Measurements from ENCODE around the gene UCP3. TPM values are rescaled to one million over a fixed set of nuclear protein-coding genes. Genes with fewer than 3 reads are reported as not detected.
A peak's percentile ranks its signal among the peaks of the same experiment; 100 is the strongest.

Gene UCP3
- total RNA-seq, 1 donor from 2014 or later: 5.7 TPM

DNA sequence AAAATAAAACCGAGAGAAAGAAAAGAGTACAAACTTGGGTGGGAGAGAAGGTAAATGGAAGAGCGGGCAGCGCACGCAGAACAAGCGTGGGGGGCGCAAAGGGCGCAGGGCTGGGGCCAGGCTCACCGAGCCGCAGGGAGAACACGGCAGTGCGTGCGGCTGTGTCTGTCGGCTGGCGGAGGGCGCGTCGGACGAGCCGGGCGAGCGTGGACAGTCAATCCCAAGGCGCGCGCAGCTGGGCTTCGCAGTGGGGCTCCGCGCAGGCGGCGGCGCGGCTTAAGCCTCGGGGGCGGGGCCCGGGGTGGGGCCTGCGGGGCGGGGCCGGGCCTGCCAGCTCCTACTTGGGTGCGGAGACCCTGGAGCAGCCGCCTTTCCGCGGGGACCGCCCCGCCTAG lies 26.3 kb downstream of the UCP3 start, which contains the start of gene UCP2:
TSS of gene UCP2 (minus strand) at position 249 of the 395 bp plus-strand sequence. CDS start 4,465 bp downstream, outside the sequence.
- H3K36me3 Mint-ChIP-seq (ENCODE audit: low read depth): peaks cover 52% of the 10 kb centered on the region
- peak within 1 kb of the TSS; percentile 100 for H3K27ac Mint-ChIP-seq
- peaks cover 71% of the 10 kb centered on the region for H3K4me1 Mint-ChIP-seq
- intact Hi-C loops (cut with micrococcal nuclease): loop anchor here (2.0 to 5.0 kb wide), 5 partner anchors 38 to 1900 kb away; partner anchors contain the start of genes LRRC51, NUMA1, POLD3 and RELT
- ATAC-seq (ENCODE audit: low read depth) (peak; percentile 53), DNase-seq (peak; percentile 83)
- no peaks in the 10 kb centered on the region for H3K27me3 Mint-ChIP-seq
- CTCF ChIA-PET: interaction anchor here (0.7 to 1.6 kb wide), 4 partner anchors 9 to 50 kb away, joined by 3 to 5 read pairs (median 3); no protein-coding TSS in a partner anchor
- no peak for TF ChIP-seq CTCF (IDR thresholded peaks at IDR 0.05)
- peak within 1 kb of the TSS; percentile 99 for H3K4me3 Mint-ChIP-seq
- POLR2A ChIA-PET: interaction anchor here (0.7 to 16.3 kb wide), 17 partner anchors 8 to 599 kb away, joined by 3 to 425 read pairs (median 7); partner anchors contain the start of genes C2CD3 and PPME1
- no peaks in the 10 kb centered on the region for H3K9me3 Mint-ChIP-seq

DNA sequence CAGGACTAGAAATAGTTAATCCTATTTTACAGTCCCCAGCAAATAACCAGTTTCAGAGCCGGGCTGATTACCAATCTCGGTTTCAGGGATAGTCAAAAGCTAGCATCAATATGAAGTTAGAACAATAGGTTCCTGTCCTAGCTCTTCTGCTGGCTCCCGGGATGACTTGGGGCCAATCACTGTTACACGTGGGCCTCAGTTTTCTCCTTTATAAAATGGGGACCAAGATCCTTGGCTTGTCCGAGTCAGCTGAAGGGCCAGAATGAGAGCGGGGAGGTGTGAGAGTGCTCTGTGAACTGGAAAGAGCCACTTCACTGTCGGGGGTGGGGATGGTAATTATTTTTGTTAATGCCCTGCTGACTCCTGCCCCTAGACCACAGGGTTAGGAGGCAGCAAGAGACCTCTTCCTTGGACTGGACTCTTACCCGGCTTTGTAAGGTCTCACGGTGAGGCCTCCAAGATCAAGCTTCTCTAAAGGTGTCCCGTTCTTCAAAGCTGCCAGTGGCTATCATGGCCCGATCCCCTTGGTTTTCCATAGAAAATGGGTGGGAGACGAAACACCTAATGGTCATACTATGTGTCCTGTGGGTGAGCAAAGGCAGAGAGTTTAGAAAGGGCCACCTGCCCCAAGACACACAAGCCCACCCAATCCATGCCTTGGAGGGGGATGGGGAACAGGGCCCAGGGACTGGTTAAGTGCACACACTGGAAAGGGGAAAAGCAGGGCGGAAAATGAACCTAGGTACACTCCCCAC lies 27.7 kb downstream of the UCP3 start:
- Mint-ChIP-seq H3K4me3 (peak overlapping the region; percentile 99), H3K27me3 (no peaks in the 10 kb centered on the region), H3K4me1 (peaks cover 76% of the 10 kb centered on the region), H3K27ac (peak overlapping the region; percentile 100), H3K9me3 (no peaks in the 10 kb centered on the region), H3K36me3 (ENCODE audit: low read depth) (peaks cover 66% of the 10 kb centered on the region)
- ATAC-seq (ENCODE audit: low read depth) (no peak), DNase-seq (no peak)
- no peak for TF ChIP-seq CTCF (IDR thresholded peaks at IDR 0.05)
- ChIA-PET POLR2A (interaction anchor here (1.3 to 16.3 kb wide), 11 partner anchors 13 to 190 kb away, joined by 7 to 425 read pairs (median 20); partner anchors contain the start of genes C2CD3, PPME1 and UCP3), CTCF (interaction anchor here (1.3 to 2.2 kb wide), 5 partner anchors 10 to 24 kb away, joined by 5 to 11 read pairs (median 7); no protein-coding TSS in a partner anchor)
- intact Hi-C loops (cut with micrococcal nuclease): loop anchor here (5.0 kb wide), 4 partner anchors 604 to 1899 kb away; partner anchors contain the start of genes LRRC51, NUMA1, POLD3 and RELT

DNA sequence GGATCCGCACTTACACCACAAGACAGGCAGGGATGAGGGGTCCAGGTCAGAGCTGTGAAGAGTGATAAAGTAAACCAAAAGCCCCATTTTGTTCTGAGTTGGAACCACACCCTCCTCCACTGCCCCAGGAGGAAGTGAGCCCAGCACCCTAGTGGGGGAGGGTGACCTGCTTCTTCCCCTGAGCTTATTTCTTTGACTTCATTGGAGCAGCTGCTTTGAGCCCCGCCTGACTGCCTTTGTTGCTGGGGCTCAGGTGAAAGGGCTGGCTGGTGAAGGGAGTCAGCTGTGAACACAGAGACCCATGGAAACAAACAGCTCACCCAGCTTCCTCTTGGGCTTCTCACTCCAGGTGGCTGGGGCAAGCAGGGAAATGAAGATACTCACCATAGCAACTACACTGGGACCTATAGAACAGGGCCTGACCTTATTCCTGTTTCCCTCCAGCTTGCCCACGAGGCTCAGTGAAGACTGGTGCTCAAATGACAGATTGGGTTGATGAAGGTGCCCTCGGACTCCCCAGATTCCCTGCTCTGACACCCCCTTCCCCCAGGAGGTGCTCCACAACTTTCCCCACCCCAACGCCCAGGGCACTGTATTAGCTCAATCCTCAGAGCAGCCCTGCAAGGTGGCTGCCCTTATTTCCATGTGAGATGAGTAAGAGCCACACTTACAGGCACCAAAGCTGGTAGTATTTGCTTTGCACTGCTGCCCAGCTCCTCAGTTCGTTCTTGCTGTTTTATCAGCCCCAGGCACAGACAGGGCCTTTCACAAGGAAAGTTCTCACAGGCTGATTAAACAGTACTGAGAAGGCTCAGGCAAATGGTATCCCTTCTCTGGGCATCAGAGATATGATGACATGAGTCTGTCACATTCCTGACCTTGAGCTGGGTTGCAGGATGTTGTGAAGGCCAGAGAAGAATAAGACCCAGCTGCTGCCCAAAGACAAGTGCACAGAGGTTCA lies 28.6 kb downstream of the UCP3 start:
- CTCF ChIA-PET: interaction anchor here (0.7 to 2.2 kb wide), 7 partner anchors 9 to 61 kb away, joined by 3 to 11 read pairs (median 7); no protein-coding TSS in a partner anchor
- no peaks in the 10 kb centered on the region for H3K9me3 Mint-ChIP-seq
- POLR2A ChIA-PET: interaction anchor here (0.5 to 16.3 kb wide), 19 partner anchors 12 to 1244 kb away, joined by 3 to 425 read pairs (median 5); partner anchors contain the start of genes C2CD3, FAM168A, PPME1 and UCP3
- peaks cover 80% of the 10 kb centered on the region for H3K4me1 Mint-ChIP-seq
- H3K36me3 Mint-ChIP-seq (ENCODE audit: low read depth): peaks cover 76% of the 10 kb centered on the region
- DNase-seq (peak; percentile 72), ATAC-seq (ENCODE audit: low read depth) (peak; percentile 64)
- intact Hi-C loops (cut with micrococcal nuclease): loop anchor here (1.0 to 5.0 kb wide), 8 partner anchors 8 to 1898 kb away; partner anchors contain the start of genes C2CD3, LRRC51, NUMA1 and POLD3
- peak overlapping the region; percentile 100 for H3K27ac Mint-ChIP-seq
- no peak for TF ChIP-seq CTCF (IDR thresholded peaks at IDR 0.05)
- H3K4me3 Mint-ChIP-seq: peak overlapping the region; percentile 99
- H3K27me3 Mint-ChIP-seq: no peaks in the 10 kb centered on the region

DNA sequence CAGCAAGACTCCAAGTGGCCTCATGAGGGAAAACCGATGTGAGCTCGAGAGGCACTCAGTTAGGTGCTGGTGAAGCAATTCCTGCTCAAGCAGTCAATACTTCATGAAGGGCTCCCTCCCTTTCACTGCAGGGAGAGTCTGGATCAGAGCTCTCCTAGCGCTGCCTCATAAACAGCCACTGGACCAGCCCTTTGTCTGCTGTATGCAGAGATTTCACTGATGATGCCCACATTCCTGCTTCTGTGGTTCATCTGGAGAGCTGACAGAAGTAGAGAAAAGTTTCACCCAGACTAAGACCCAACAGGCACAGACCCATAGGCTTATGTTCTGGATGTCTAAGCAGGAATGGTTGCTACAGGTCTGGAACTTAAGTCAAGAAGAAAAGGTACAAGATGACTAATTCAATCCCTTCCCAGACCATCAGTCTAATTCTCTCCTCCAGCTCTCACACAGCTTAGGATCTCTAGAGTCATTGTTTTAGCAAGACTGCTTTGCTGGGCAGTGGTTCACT lies 30.3 kb downstream of the UCP3 start:
- Mint-ChIP-seq H3K27ac (peak overlapping the region; percentile 100), H3K9me3 (no peaks in the 10 kb centered on the region), H3K36me3 (ENCODE audit: low read depth) (peaks cover 91% of the 10 kb centered on the region), H3K4me1 (peaks cover 86% of the 10 kb centered on the region), H3K27me3 (no peaks in the 10 kb centered on the region), H3K4me3 (peak overlapping the region; percentile 99)
- ATAC-seq (ENCODE audit: low read depth) (no peak), DNase-seq (no peak)
- POLR2A ChIA-PET: interaction anchor here (2.3 to 16.3 kb wide), 4 partner anchors 10 to 41 kb away, joined by 11 to 425 read pairs (median 150); partner anchors contain the start of gene UCP3
- TF ChIP-seq CTCF (IDR thresholded peaks at IDR 0.05): no peak
- CTCF ChIA-PET: interaction anchor here (1.4 to 2.2 kb wide), 2 partner anchors 8 to 19 kb away, joined by 4 to 8 read pairs; no protein-coding TSS in a partner anchor
- intact Hi-C loops (cut with micrococcal nuclease): no loop called here
